Neural cell (in vitro differentiated cells): ENCODE results near the gene FOXI1. TPM values are rescaled to one million over a fixed set of nuclear protein-coding genes. Genes with fewer than 3 reads are reported as not detected.

ENCODE experiments used
- H2AFZ ChIP-seq: fragments of 200-600, 300-800 bp; sonication (generic), shearing (Covaris generic); 2 replicates; pipeline ENCODE4 v1.6.0; 2014; ENCODE audit warnings: low read depth, mild to moderate bottlenecking, antibody characterized with exemption, low read length, moderate library complexity
- H3F3A ChIP-seq: fragments of 200-600 bp; shearing (Covaris generic); 2 replicates; pipeline ENCODE4 v1.6.1; 2016; ENCODE audit warnings: mild to moderate bottlenecking, moderate library complexity, mixed read lengths, antibody characterized with exemption, low read length; ENCODE audit not compliant: insufficient read depth, poor library complexity, severe bottlenecking
- H3K27ac ChIP-seq: fragments of 200-600, 300-800 bp; sonication (generic), shearing (Covaris generic); 2 replicates; pipeline ENCODE4 v1.5.1; 2014; ENCODE audit warnings: mild to moderate bottlenecking, low read length, moderate library complexity
- H3K27me3 ChIP-seq: fragments of 300-800, 200-600 bp; sonication (generic), shearing (Covaris generic); 2 replicates; pipeline ENCODE4 v1.6.0; 2014; ENCODE audit warnings: mild to moderate bottlenecking, low read depth, low read length, moderate library complexity; ENCODE audit not compliant: insufficient read depth
- H3K36me3 ChIP-seq: fragments of 300-800, 200-600 bp; sonication (generic), shearing (Covaris generic); 2 replicates; pipeline ENCODE4 v1.5.1; 2014; ENCODE audit warnings: mild to moderate bottlenecking, antibody characterized with exemption, low read length, moderate library complexity; ENCODE audit not compliant: insufficient read depth
- H3K4me2 ChIP-seq: fragments of 300-800, 200-600 bp; sonication (generic), shearing (Covaris generic); 2 replicates; pipeline ENCODE4 v1.6.0; 2014; ENCODE audit warnings: mild to moderate bottlenecking, low read length
- H3K4me3 ChIP-seq: fragments of 300-800, 200-600 bp; sonication (generic), shearing (Covaris generic); 2 replicates; pipeline ENCODE4 v1.5.1; 2014; ENCODE audit warnings: mild to moderate bottlenecking, low read length, moderate library complexity
- H3K79me2 ChIP-seq: fragments of 200-600 bp; shearing (Covaris generic); replicated peaks from 2 replicates; pipeline ENCODE4 v1.6.0; 2014; ENCODE audit warnings: mild to moderate bottlenecking, low read length, moderate library complexity; ENCODE audit not compliant: insufficient read depth
- H3K9ac ChIP-seq: fragments of 300-800, 200-600 bp; sonication (generic), shearing (Covaris generic); 2 replicates; pipeline ENCODE4 v1.6.1; 2016; ENCODE audit warnings: mild to moderate bottlenecking, low read length, mixed read lengths
- H3K9me2 ChIP-seq: fragments of 200-600 bp; shearing (Covaris generic); 2 replicates; pipeline ENCODE4 v1.6.1; 2016; ENCODE audit warnings: mild to moderate bottlenecking, low read length, mixed read lengths; ENCODE audit not compliant: insufficient read depth
- H3K9me3 ChIP-seq: fragments of 200-600, 300-800 bp; sonication (generic), shearing (Covaris generic); 2 replicates; pipeline ENCODE4 v1.6.1; 2016; ENCODE audit warnings: mild to moderate bottlenecking, mixed run types, low read length, moderate library complexity, mixed read lengths
- H4K20me1 ChIP-seq: fragments of 200-600 bp; shearing (Covaris generic); 2 replicates; pipeline ENCODE4 v1.6.1; 2016; ENCODE audit warnings: mild to moderate bottlenecking, mixed run types; ENCODE audit not compliant: insufficient read depth
- CTCF ChIP-seq: fragments of 450-650 bp; IDR thresholded peaks from 2 replicates; pipeline ENCODE4 v1.5.1; 2014; ENCODE audit warnings: antibody characterized with exemption, mild to moderate bottlenecking, moderate library complexity; ENCODE audit not compliant: poor library complexity, severe bottlenecking
- EP300 ChIP-seq: fragments of 450-650 bp; conservative IDR thresholded peaks from 2 replicates; pipeline ENCODE4 v1.6.1; 2014; ENCODE audit warnings: antibody characterized with exemption, mild to moderate bottlenecking, moderate library complexity; ENCODE audit not compliant: poor library complexity, severe bottlenecking
- EZH2 ChIP-seq: fragments of 200-600, 300-800 bp; shearing (Covaris generic), sonication (generic); IDR thresholded peaks from 2 replicates; pipeline ENCODE4 v1.6.1; 2014; ENCODE audit warnings: antibody characterized with exemption, low read length, borderline replicate concordance, mild to moderate bottlenecking; ENCODE audit not compliant: insufficient read depth, poor library complexity, severe bottlenecking
- MXI1 ChIP-seq: fragments of 450-650 bp; conservative IDR thresholded peaks from 2 replicates; pipeline ENCODE4 v1.6.1; 2014; ENCODE audit warnings: antibody characterized with exemption, mild to moderate bottlenecking; ENCODE audit not compliant: poor library complexity, severe bottlenecking
- POLR2AphosphoS5 ChIP-seq: IDR thresholded peaks from 2 replicates; pipeline ENCODE4 v1.6.1; 2012
- RAD21 ChIP-seq: fragments of 450-650 bp; conservative IDR thresholded peaks from 2 replicates; pipeline ENCODE4 v1.6.1; 2014; ENCODE audit warnings: antibody characterized with exemption, mild to moderate bottlenecking, moderate library complexity
- SMC3 ChIP-seq: fragments of 450-650 bp; conservative IDR thresholded peaks from 2 replicates; pipeline ENCODE4 v1.6.1; 2014; ENCODE audit warnings: antibody characterized with exemption, mild to moderate bottlenecking, moderate library complexity; ENCODE audit not compliant: poor library complexity
- TAF1 ChIP-seq: IDR thresholded peaks from 2 replicates; pipeline ENCODE4 v1.6.1; 2012; ENCODE audit warnings: low read depth
- polyA plus RNA-seq: library from polyadenylated mRNA; depleted of rRNA; stranded (reverse); fragments of >200 nt; gene quantifications from 2 replicates; pipeline ENCODE4 v1.2.3, GENCODE V29; 2014
- TF ChIP-seq, protein P1 (sequence below): IDR thresholded peaks from 2 replicates; pipeline ENCODE4 v1.6.1; 2012; ENCODE audit warnings: borderline replicate concordance

The FOXI1 gene
- polyA plus RNA-seq, 1 donor from 2014 or later = not detected

DNA sequence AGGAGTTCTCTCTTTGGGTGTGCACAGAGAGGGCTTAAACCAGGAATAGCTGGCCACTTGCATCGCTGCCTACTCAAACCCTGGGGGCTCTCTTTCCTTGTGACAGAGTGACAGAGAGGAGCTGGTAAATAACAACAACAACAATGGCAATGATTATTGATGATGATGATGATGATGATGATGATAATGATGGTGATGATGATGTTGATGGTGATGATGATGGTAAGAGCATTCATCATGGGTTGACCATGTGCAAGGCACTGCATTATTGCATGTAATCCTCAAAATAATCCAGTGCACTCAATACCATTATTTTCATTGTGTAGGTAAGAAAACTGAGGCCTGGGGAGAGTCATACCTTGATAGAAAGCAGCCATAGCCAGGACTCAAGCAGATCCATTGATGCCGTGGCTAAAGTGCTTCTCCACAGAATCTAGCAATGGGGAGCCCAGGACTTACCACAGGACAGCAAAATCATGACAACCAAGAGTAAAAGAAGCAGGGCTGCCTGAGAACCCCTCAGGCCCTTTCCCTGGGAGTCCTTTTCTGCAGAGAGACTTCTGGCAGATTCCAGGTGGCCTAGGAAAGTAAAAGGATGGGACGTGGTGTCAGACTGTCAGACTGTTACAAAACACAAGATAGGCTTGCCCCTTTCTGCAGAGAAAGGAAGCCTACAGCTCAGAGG, 4.8 kb downstream of the FOXI1 start:
- H3K4me2 ChIP-seq = no peak overlapping the region
- no peak overlapping the region for H3K4me3 ChIP-seq
- no peaks in the 10 kb centered on the region for H4K20me1 ChIP-seq
- H3K79me2 ChIP-seq = no peaks in the 10 kb centered on the region
- no peak for TF ChIP-seq MXI1
- no peak for TF ChIP-seq CTCF
- no peak for TF ChIP-seq EP300
- no peak for TF ChIP-seq EZH2
- TF ChIP-seq POLR2AphosphoS5 = no peak
- TF ChIP-seq SMC3 = no peak
- TF ChIP-seq RAD21 = no peak
- TF ChIP-seq, protein P1, sequence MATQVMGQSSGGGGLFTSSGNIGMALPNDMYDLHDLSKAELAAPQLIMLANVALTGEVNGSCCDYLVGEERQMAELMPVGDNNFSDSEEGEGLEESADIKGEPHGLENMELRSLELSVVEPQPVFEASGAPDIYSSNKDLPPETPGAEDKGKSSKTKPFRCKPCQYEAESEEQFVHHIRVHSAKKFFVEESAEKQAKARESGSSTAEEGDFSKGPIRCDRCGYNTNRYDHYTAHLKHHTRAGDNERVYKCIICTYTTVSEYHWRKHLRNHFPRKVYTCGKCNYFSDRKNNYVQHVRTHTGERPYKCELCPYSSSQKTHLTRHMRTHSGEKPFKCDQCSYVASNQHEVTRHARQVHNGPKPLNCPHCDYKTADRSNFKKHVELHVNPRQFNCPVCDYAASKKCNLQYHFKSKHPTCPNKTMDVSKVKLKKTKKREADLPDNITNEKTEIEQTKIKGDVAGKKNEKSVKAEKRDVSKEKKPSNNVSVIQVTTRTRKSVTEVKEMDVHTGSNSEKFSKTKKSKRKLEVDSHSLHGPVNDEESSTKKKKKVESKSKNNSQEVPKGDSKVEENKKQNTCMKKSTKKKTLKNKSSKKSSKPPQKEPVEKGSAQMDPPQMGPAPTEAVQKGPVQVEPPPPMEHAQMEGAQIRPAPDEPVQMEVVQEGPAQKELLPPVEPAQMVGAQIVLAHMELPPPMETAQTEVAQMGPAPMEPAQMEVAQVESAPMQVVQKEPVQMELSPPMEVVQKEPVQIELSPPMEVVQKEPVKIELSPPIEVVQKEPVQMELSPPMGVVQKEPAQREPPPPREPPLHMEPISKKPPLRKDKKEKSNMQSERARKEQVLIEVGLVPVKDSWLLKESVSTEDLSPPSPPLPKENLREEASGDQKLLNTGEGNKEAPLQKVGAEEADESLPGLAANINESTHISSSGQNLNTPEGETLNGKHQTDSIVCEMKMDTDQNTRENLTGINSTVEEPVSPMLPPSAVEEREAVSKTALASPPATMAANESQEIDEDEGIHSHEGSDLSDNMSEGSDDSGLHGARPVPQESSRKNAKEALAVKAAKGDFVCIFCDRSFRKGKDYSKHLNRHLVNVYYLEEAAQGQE = no peak
- TF ChIP-seq TAF1 = no peak
- H3F3A ChIP-seq = no peaks in the 10 kb centered on the region
- no peaks in the 10 kb centered on the region for H3K27me3 ChIP-seq
- H3K9me3 ChIP-seq = no peaks in the 10 kb centered on the region
- H2AFZ ChIP-seq = no peak overlapping the region
- H3K36me3 ChIP-seq = no peaks in the 10 kb centered on the region
- H3K27ac ChIP-seq = no peak overlapping the region
- H3K9ac ChIP-seq = no peak overlapping the region
- no peaks in the 10 kb centered on the region for H3K9me2 ChIP-seq

GRCh38 chr5:170111088-170111785, 5.5 kb downstream of the FOXI1 start:
- H3K9me2 ChIP-seq = no peaks in the 10 kb centered on the region
- H3K27me3 ChIP-seq = no peaks in the 10 kb centered on the region
- no peak for TF ChIP-seq CTCF
- TF ChIP-seq SMC3 = no peak
- TF ChIP-seq POLR2AphosphoS5 = no peak
- TF ChIP-seq EP300 = no peak
- H3K9ac ChIP-seq = no peak overlapping the region
- H3K4me3 ChIP-seq = no peak overlapping the region
- H4K20me1 ChIP-seq = no peaks in the 10 kb centered on the region
- H3K36me3 ChIP-seq = no peaks in the 10 kb centered on the region
- no peak overlapping the region for H3K4me2 ChIP-seq
- H3F3A ChIP-seq = no peaks in the 10 kb centered on the region
- no peaks in the 10 kb centered on the region for H3K9me3 ChIP-seq
- no peak overlapping the region for H2AFZ ChIP-seq
- no peaks in the 10 kb centered on the region for H3K79me2 ChIP-seq
- H3K27ac ChIP-seq = no peak overlapping the region
